T-helper 2 cell treated with Interferon-gamma antibody and Interleukin-4, amounts not matched to agents 100 ng/mL and 5 ng/mL, for 36 hours (primary cell): ENCODE measurements around the gene PALM3. TPM values are rescaled to one million over a fixed set of nuclear protein-coding genes. Genes with fewer than 3 reads are reported as not detected.

Experiments used
- intact Hi-C: fragments of 100-400 bp; cut with micrococcal nuclease; formaldehyde crosslinking; loops from one replicate; pipeline ENCODE4 v1.15.1; 2023
- total RNA-seq: library from RNA; stranded (reverse); gene quantifications from 2 replicates; pipeline ENCODE4 v1.2.3, GENCODE V29; 2022

The PALM3 gene
- total RNA-seq, 1 donor from 2014 or later, result not detected

DNA sequence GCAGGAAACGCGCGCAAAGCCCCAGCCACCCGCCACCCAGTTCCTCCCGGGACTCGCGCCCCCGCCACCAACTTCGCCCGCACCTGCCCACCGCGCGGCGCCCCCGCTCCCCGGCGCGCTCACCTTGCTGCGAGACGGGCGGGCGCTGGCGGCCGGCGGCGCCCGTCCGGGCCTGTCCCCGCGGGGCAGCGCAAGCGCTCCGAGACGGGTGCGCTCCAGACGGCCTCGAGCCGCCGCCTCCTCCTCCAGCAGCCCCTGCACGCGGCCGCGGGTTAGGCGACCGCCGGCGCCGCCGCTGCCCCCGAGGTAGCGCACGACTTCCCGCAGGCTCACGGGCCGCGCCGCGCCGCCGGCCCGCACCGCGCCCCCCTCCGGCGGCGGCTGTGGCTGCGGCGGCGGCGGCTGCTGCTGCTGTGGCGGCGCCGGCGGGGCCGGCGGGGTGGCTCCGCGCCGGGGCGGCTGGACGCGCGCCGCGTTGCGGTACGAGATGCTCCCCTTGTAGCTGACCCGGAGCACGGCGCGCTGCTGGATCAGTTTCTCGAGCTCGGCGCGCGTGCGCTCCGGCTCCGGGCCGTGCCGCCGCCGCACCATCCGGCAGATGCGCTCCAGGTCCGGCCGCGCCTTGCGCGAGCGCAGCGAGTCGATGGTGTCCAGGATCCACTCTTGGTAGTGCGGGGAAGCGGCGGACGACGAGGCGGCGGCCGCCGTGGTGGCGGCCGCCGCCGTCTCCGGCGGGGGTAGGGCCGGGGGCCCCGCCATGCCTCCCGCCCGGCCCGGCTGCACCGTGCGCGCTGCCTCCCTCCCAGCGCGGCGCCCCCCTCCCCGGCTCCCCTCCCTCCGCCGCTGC is 28.0 kb upstream of the PALM3 start:
- intact Hi-C loops, result loop anchor here (10.0 kb wide), 1 partner anchor 1145 kb away; the partner anchor contains the start of gene RAD23A

DNA sequence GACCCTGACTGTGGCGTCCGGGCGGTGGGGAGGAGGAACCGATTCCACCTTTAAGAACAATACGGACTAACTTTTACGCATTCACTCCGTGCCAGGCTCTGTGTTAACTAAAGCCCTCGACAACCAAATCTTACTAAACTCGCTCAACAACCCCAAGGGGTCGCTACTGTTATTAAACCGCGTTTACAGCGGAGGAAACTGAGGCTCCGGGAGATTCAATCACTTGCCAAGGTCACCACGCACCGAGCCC is 27.5 kb upstream of the PALM3 start:
- intact Hi-C loops, result loop anchor here (10.0 kb wide), 1 partner anchor 1145 kb away; the partner anchor contains the start of gene RAD23A

DNA sequence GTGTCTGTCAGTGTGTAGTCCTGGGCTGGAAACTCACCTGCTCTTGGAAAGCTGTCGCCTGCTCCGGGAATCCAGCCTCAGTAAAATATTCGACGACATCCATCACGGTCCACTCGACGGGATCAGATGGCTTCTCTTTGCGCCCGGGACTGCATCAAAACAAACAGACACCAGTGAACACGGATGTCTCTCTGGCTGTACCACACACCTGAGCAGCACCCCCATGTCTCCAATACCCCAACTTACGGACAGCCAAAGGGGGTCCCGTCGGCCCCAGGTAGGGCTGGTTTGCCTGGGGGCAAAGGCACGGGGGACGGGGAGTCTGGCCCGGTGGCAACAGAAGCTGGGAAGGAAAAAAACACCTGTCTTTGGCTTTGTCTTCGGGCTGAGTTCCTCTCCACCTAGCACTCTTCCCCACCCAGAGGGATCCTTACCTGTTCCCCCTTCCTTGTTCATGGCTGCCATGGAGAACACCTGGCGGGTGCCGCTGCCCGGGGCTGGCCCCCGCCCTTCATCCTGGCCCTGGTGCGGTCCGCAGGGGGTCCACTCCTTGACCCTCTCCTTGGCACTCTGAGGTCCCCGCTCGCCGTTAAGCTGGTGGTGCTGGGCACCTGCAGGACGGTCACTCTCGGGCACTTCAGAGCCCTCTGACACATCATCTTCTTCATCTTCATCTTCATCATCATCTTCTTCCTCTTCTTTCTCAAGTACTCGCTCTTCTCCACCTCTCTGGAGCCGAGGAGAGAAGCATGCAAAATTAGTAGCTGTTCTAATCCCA is 26.9 kb upstream of the PALM3 start:
- intact Hi-C loops, result loop anchor here (10.0 kb wide), 1 partner anchor 1144 kb away; the partner anchor contains the start of gene RAD23A

DNA sequence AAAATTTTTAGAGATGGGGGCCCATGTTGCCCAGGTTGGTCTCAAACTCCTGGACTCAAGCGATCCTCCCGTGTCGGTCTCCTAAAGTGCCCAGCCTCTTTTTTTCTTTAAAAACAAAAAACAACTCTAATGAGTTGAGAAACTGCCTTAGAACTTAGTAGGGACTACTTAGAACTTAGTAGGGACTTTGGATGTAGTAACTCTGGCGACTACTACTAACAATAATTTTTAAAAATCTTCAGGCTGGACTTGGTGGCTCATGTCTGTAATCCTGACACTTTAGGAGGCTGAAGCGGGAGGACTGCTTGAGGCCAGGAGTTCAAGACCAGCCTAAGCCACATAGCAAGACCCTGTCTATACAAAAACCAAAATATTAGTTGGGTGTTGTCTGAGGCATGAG is 24.2 kb upstream of the PALM3 start:
- intact Hi-C loops, result loop anchor here (10.0 kb wide), 1 partner anchor 1141 kb away; the partner anchor contains the start of gene RAD23A

DNA sequence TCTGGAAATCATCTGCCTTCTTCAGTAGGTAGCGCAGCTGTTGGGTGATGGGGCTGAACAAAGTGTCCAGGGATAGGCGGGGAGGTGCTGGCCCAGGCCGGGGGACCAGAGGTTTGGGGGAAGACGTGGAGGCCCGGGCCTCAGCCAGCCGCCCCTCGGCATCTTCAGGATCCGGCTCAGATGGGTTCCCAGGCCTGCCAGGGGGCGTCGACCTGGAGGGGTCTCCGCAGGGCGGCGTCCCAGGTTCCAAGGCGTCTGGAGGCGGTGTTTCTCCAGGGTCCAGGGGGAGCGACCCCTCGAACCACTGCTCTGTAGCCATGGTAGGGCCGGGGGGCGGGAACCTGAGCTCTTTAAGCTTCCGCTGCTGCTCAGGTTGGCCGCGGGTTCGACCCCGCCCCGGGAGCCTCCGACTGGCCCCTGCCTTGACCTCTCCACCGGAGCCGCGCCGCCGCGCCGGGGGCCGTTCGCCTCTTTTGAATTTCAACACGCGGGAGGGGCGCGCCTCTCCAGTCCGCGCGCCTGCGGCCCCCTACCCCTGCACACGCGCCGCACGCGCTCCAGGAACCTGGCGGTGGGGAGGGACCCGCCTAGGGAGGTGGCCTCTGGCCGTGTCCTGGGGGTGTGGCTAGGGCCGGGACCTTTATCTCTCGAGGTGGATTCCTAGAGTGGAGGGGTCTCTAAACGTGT is 23.6 kb upstream of the PALM3 start, which contains the start of gene C19orf67:
TSS of gene C19orf67 (minus strand) at position 475 of the 687 bp plus-strand sequence. CDS start at position 319, 156 bp downstream.
- intact Hi-C loops, result loop anchor here (10.0 kb wide), 1 partner anchor 1141 kb away; the partner anchor contains the start of gene RAD23A

DNA sequence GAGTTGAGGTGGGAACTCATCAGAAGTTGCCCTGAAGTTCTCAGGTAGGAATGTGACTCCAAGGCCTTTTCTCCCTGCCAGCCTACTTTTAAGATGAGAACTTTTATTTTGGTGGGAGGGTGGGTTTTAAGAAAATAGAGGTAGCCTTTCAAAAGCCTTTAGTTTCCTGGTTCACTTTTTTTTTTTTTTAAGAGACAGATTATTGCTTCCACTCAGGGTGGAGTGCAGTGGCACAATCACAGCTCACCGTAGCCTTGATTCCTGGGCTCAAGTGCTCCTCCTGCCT is 20.7 kb upstream of the PALM3 start:
- intact Hi-C loops, result loop anchor here (5.0 to 10.0 kb wide), 2 partner anchors 310 to 1138 kb away; partner anchors contain the start of genes C19orf53 and RAD23A

DNA sequence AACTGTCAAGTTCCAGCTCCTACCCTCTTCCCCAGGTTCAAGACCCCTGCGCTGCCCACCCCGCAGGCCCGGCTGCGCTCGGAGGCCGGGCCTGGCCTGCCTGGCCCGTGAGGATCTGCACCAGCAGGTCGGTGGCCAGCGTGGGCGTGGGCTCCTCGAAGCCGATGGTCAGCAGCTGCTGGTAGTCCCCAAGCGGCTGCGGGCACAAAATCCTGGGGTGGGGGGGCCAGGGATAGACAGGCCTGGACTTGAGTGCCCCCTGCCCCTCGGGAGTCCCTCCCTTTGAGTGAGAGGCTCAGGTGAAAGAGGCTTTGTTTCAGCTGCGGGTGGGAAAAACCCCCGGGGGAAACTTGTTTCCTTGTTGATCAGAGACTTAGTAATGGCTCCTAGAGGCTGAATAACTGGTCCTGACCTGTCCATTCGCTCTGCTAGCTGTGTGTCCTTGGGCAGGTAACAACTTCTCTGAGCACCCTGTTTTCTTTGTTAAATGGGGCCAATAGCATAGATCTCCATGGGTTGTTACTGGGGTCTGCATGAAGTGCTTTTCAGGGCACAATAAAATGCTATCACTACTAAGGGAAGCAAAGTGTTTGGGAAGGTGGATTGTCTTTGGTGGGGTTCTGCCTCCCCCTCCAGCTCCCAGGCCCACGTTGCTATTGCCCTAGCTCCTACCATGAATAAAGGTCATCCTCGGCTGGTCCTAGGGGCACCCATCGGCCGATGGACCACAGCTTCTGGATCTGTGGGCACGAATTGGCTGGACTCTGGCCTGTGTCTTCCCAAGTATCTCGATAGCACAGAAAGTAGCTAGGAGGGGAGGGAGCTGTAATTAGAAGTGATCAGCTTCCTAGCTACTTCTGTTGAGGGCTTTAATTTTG is 20.2 kb upstream of the PALM3 start:
- intact Hi-C loops, result loop anchor here (1.0 to 10.0 kb wide), 7 partner anchors 9 to 1137 kb away; partner anchors contain the start of genes C19orf53, DCAF15, IER2 and PRKACA

DNA sequence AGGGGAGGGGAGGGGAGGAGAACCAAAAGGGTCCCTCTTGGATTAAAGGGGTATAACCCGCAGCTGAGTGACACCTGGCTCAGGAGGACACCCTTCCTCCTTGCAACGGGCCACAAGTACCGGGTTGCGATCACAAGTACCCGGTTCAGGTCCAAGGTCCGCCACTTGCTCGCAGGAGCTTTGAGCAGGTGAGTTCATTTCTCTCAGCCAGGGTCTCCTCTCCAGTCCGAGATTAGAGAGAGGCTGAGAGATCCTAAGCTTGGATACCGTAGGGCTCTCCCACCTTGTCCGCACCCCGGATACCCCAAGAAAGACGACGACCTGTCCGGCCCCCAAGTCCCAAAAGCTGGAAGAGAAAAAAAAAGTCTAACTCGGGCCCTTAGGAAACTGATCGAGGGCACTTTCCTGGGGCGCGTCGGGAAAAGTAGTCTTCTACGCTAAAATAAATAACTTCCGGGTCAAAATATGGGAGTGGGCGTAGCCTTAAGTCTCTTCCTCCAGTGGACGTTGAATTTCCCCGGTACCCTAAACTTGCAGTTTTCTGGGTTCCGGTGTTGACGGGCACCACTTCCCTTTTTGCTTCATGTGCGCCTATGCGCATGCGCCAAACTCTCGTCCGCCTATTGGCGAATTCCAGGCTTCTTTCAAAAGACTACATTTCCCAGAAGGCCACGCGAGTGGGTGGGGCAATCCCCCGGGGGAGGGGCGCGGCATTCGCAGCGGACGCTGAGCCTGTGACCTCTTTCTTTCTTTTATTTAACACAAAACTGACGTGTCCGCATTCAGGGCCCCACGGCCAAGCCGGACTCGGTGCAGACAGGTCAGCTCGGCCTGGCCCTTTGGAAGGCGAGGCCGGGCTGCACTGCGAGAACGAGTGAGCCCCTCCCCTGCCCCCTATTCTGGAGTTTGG is 19.3 kb upstream of the PALM3 start:
- intact Hi-C loops, result loop anchor here (1.0 to 10.0 kb wide), 7 partner anchors 10 to 1136 kb away; partner anchors contain the start of genes C19orf53, DCAF15, IER2 and PRKACA

DNA sequence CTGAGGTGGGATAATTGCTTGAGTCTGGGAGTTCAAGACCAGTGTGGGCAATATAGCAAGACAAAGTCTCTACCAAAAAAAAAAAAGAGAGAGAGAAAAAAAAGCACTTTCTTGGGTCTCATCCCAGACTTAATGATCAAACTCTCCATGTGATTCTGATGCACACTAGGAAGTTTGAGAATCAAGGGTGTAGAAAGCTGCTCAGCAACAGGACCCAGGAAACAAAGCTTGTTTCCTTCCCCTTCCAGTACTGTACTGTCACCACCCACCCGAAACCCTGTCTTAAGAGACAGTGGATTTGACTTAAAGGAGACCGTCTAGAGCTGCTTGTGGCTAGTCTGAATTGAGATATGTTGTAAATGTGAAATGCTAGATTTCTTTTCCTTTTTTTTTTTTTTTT is 16.5 kb upstream of the PALM3 start:
- intact Hi-C loops, result no loop called here

DNA sequence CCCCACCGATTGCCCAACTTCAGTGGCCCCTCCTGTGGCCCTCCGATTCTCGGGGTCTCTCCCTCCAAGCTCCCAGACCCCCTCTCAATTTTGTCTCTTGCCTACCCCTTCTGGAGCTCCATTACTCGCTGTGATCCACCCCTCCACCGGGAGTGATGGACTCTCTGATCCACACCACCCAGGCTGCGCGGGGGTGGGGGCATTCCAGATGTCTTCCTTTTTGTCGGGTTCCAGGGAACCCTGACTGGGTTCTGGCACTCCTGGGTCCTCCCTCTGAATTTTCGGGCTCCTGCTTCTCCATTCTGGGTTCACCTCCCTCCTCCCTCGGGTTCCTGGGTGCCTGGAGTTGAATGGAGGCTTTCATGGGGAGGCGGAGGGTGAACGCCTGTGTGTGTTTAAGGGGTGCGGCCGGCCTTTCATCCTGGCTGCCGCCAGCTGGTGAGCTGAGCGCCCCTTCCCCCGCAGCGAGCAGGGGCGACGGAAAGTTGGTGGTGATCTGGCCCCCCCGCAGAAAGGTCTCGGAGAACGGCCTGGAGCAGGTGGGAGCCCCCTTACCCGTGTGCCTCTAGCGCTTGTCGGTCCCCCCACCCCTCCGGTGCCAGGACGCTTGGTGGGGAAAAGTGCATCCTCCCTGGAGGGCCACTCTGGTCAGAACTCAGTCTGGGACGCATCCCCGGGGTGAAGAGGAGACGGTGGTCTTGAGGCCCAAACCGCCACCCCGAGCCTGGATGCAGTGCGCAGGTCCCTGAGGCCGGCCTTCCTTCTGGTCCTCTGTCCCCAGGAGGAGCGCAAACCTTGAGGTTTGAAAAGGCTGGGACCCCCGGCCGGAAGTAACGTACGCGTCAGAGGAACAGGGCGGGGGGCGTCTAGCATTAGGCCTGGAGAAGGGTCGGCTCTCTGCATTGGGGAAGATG is 12.3 kb upstream of the PALM3 start:
- intact Hi-C loops, result loop anchor here (1.0 to 5.0 kb wide), 4 partner anchors 62 to 444 kb away; partner anchors contain the start of genes ASF1B, DNAJB1 and RFX1

DNA sequence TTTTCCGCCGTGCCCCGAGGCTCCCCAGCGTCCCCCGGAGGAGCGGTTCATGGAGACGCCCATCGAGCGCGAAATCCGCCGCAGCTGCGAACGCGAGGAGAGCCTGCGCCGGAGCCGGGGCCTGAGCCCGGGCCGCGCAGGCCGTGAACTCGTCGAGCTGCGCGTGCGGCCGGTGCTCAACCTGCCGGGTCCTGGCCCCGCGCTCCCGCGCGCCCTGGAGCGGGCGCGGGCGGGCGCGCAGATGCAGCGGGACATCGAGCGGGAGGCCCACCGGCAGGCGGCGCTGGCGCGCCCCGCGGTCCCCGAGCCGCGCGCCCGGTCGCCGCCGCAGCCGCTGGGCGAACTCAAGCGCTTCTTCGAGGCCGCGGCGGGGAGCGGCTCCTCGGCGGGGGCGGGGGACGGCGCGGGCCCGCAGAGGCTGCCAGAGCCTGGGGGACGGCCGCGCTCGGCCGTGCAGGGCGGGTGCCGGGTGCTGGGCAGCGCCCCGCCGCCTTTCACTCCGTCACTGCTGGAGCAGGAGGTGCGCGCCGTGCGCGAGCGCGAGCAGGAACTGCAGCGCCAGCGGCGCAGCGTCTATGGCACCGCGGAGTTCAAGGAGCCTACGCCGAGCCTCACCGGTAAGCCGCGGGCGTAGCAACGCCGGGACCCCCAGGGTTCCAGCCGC is 11.5 kb upstream of the PALM3 start:
- intact Hi-C loops, result loop anchor here (1.0 to 5.0 kb wide), 4 partner anchors 63 to 445 kb away; partner anchors contain the start of genes ASF1B, DNAJB1 and RFX1

DNA sequence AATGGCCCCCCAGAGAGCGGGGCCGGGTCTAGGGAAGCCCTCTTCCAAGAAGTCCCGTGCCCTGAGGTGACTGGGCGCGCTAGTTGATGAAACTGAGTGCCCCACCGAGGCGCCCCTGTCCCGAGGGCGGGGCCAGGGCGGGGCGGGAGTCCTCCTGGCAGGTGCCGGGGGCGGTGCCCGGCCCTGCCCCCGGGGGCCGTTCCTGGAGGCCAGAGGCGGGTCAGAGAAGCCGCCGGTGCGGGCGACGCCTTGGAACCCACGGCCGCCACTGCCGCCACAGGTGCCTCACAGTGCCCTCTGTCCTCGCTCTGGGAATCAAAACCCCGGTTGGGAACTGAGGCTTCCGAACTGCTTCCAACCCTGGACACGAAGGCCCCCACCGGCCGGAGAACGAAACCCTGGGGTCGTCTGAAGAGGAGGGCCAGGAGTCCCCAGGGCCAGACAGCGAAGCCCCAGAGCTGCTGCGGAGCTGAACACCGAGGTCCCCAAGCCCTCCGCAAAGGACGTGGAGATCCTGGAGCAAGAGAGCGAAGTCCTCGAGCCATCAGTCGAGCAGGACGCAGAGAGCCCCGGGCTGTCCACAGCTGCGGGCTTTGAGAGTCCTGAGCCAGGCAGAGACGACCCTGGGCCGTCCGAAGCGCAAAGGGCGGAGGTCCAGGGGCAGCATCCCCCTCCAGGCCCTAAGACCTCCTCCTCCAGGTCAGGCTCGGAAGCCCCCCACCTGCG is 10.8 kb upstream of the PALM3 start, which contains the start of gene MISP3:
TSS of gene MISP3 (plus strand) at position 252 of the 726 bp plus-strand sequence. CDS start 524 bp downstream, outside the sequence.
- intact Hi-C loops, result loop anchor here (1.0 to 5.0 kb wide), 4 partner anchors 64 to 446 kb away; partner anchors contain the start of genes ASF1B, DNAJB1 and RFX1

DNA sequence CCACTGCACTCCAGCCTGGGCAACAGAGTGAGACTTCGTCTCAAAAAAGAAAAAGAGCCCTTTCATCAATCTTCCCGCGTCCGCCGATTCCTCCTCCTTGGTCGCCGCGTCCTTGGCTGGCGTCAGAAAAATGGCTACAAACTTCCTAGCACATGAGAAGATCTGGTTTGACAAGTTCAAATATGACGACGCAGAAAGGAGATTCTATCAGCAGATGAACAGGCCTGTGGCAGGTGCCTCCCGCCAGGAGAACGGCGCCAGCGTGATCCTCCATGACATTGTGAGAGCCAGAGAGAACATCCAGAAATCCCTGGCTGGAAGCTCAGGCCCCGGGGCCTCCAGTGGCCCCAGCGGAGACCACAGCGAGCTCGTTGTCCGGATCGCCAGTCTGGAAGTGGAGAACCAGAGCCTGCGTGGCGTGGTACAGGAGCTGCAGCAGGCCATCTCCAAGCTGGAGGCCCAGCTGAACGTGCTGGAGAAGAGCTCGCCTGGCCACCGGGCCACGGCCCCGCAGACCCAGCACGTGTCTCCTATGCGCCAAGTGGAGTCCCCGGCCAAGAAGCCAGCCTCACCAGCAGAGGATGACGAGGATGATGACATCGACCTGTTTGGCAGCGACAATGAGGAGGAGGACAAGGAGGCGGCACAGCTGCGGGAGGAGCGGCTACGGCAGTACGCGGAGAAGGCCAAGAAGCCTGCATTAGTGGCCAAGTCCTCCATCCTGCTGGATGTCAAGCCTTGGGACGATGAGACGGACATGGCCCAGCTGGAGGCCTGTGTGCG is 8.6 kb upstream of the PALM3 start:
- intact Hi-C loops, result loop anchor here (5.0 kb wide), 1 partner anchor 63 kb away; the partner anchor contains the start of gene RFX1

DNA sequence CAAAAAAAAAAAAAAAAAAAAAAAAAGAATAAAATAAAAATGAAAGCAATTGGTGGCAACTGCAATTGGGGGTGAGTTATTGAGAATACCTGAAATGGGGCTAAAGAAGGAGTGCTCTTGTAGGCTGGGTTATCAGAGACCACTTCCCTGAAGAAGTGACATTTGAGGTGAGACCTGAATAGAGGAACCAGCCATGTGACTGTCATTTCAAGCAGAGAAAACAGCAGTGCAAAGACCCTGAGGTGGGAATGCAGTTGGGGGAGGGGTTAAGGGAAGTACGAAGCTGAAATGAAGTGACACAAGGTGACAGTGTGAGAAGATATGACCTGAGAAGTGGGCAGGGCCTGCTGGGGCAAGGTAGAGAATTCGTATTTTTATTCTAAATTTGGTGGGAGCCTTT is 4.3 kb upstream of the PALM3 start:
- intact Hi-C loops, result no loop called here

DNA sequence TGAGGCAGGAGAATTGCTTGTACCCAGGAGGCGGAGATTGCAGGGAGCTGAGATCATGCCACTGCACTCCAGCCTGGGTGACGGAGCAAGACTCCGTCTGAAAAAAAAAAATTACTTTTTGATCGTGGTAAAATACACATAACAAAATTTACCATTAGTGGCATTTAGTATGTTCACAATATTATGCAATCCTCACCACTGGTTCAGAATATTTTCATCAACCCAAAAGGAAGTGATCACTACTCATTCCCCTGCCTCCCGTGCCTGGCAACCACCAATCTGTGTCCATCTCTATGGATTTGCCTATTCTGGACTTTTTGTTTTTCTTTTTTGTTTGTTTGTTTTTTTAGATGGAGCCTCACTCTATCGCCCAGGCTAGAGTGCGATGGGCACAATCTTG is 1.2 kb upstream of the PALM3 start:
- intact Hi-C loops, result no loop called here

DNA sequence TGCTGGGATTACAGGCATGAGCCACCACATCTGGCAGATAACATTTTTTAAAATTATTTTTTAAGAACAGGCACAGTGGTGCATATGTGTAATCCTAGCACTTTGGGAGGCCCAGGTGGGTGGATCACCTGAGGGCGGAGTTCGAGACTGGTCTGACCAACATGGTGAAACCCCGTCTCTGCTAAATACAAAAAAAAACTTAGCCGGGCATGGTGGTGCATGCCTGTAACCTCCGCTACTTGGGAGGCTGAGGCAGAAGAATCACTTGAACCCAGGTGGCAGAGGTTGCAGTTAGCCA is 631 bp upstream of the PALM3 start:
- intact Hi-C loops, result no loop called here
